GM19463 (cell line): ENCODE measurements around the gene SLC30A7.
"Not testable (repeated sequence)": the region's sequence is repeated elsewhere in the genome, so short reads cannot be mapped to it uniquely, and the experiment has no call there.

ENCODE experiments used
- ATAC-seq: cut with Tn5 transposase; IDR thresholded peaks from one replicate; pipeline ENCODE4 v1.9.1; 2021; ENCODE audit warnings: mild to moderate bottlenecking, moderate library complexity; ENCODE audit not compliant: unreplicated experiment

Gene SLC30A7

DNA sequence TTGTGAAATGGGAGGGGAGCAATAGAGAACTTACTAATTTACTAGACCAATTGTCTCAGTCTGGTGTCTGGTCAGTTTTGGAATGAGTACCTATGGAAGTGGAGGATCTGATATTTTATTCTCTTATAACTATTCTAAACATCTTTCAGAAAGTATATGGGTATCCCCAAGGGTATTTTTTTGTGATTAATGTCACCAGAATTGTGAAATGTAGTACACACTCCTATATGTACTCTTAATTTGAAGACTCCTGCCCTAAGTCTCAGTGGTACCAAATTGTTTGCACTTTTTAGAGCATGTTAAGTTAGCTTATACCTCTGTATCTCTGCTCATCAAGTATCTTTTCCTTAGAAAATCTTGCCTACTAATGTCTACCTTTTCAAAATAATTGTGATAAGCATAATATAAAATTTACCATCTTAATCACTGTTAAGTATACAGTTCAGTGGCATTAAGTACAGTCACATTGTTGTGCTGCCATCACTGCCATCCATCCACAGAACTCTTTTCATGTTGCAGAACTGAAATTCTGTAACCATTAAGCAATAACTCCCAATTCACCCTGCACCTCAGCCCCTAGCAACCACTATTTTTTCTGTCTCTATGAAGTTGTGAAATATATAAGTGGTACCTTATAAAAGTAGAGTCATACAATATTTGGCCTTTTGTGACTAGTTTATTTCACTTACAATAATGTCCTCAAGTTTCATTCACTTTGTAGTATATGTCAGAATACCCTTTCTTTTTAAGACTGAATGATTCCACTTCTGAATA lies 40.5 kb downstream of the SLC30A7 start:
- ATAC-seq: no peak

DNA sequence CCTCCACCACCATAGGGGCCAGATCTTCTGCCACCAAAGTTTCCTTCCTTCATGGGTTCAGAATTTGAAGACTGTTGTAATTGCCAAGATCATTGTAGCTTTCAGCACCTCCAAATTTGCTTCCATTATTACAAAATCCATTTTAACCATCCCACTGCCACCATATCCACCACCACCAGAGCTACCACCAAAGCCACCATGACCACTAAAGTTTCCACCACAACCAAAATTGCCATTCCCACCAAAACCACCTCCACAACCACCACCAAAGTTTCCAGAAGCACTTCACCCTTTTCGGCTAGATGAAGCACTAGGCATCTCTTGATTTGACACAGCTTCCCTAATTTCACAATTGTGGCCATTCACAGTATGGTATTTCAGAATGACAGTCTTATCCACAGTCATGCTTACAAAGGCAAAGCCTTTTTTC lies 45.2 kb downstream of the SLC30A7 start:
- peak; percentile 77 for ATAC-seq

DNA sequence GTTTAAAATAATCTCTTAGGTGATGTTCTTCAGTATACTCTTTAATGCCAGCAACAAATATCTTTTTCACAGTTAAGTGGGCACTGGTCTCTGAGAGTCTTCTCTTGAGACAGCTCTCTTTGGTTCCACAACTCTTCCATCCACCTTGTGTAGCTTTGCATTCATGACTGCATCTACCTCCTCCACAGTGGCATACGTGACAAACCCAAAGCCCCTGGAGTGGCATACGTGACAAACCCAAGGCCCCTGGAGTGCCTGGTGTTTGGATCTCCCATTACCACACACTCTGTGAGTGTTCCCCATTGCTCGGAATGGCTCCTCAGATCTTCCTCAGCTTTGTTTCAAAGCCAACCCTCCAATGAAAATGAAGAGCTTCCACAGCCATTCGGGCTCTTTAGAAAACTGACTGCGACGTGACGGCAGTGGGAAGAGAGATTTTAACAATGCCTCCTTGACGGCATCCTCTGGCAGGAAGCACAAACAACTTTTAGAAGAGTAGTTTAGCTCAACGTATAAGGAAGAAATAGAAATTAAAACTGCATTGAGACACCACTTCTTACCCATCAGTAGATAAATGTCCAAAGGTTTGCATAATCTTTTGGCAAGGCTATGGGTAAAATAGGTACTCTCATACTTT lies 45.8 kb downstream of the SLC30A7 start:
- peak; percentile 12 for ATAC-seq

DNA sequence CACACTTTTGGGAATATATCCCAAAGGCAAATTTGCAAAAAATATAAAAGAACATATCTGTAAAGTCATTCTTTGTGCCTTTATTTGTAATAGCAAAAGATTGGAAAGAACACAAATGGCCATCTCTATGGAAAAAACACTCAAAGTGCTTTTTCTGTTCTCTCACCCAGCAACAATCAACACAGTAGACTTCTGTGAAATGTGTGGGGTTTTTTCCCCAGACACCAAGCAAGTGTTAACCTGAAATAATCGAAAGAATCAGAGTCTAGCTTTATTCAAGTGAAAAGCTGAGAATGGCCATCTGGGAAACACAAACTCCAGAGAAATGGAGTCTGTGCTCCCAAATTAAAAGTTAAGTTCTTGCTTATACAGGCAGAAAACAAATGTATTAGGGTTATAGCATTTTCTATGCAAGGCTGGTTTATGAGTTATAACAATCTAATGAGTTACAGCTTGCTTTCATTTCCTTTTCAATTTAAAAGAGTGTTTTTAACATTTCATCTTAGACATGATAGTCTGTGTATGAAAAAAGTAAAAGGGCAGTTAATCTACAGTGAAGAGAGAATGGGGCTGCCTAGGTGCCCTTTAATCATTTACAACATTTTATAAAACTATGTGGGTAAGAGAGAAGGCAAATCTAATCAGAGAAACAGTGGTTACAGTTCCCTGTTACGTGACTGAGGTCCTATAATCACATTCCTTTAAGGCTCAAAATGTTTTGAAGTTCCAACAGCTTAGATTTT lies 46.6 kb downstream of the SLC30A7 start:
- ATAC-seq: no peak

DNA sequence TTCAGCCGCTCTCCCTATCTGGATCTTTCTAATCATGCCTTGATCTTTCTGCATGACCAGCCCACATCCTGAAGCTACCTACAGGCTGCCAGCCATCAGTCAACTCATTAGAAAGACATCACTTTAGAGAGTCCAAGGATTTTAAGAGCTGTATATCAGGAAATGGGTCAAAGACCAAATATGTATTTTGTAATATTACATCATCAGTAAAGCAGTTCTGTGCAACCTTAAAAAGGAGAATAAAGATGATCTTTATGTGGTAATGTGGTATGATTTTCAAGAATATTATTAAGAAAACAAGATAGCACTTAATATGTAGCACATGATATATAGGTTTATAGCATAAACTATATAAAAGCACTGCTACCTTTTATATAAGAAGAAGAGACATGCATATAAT lies 47.6 kb downstream of the SLC30A7 start:
- no peak for ATAC-seq

DNA sequence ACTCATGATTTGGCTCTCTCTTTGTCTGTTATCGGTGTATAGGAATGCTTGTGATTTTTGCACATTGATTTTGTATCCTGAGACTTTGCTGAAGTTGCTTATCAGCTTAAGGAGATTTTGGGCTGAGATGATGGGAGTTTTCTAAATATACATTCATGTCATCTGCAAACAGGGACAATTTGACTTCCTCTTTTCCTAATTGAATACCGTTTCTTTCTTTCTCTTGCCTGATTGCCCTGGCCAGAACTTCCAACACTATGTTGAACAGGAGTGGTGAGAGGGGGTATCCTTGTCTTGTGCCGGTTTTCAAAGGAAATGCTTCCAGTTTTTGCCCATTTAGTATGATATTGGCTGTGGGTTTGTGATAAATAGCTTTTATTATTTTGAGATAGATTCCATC lies 50.2 kb downstream of the SLC30A7 start:
- ATAC-seq: not testable (repeated sequence)

DNA sequence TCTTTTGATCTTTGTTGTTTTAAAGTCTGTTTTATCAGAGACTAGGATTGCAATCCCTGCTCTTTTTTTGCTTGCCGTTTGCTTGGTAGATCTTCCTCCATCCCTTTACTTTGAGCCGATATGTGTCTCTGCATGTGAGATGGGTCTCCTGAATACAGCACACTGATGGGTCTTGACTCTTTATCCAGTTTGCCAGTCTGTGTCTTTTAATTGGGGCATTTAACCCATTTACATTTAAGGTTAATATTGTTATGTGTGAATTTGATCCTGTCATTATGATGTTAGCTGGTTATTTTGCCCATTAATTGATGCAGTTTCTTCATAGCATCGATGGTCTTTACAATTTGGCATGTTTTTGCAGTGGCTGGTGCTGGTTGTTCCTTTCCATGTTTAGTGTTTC lies 51.9 kb downstream of the SLC30A7 start:
- not testable (repeated sequence) for ATAC-seq

DNA sequence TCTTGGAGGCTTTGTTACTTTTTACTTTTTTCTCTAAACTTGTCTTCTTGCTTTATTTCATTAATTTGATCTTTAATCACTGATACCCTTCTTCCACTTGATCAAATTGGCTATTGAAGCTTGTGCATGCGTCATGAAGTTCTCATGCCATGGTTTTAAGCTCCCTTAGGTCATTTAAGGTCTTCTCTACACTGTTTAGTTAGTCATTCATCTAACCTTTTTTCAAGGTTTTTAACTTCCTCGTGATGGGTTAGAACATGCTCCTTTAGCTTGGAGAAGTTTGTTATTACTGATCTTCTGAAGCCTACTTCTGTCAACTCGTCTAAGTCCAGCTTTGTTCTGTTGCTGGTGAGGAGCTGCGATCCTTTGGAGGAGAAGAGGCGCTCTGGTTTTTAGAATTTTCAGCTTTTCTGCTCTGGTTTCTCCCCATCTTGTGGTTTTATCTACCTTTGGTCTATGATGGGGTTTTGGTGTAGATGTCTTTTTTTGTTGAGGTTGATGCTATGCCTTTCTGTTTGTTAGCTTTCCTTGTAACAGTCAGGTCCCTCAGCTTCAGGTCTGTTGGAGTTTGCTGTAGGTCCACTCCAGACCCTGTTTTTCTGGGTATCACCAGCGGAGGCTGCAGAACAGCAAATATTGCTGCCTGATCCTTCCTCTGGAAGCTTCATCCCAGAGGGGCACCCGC lies 53.0 kb downstream of the SLC30A7 start:
- not testable (repeated sequence) for ATAC-seq

DNA sequence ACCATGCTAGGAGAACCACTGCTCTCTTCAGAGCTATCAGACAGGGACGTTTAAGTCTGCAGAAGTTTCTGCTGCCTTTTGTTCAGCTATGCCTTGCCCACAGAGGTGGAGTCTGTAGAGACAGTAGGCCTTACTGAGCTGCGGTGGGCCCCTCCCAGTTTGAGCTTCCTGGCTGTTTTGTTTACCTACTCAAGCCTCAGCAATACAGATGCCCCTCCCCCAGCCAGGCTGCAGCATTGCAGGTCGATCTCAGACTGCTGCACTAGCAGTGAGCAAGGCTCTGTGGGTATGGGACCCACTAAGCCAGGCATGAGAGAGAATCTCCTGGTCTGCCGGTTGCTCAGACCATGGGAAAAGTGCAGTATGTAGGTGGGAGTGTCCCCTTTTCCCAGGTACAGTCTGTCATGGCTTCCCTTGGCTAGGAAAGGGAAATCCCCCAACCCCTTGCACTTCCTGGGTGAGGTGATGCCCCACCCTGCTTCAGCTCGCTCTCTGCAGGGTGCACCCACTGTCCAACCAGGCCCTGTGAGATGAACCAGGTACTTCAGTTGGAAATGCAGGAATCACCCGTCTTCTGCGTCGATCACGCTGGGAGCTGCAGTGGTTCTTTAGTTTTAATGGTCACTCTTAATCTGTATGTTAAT lies 53.7 kb downstream of the SLC30A7 start:
- ATAC-seq: peak; percentile 81

DNA sequence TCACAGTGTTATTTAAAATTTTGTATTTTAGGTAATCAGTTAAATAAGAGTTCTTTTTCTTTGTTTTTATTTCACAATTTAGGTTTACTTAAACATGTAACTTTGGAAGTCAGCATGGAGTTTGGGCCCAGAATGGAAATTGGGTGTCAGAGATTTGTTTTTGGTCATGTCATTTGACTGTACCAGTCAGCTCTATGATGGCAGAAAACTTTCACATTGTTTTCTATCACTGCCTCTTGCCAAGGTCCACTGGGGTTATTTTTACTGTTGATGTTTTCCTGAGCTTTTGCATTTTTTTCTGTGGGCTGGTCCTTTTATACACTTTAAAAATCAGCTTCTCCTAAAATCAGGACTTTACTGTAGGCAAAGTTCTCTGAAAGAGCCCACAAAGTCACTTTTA lies 54.4 kb downstream of the SLC30A7 start:
- no peak for ATAC-seq

DNA sequence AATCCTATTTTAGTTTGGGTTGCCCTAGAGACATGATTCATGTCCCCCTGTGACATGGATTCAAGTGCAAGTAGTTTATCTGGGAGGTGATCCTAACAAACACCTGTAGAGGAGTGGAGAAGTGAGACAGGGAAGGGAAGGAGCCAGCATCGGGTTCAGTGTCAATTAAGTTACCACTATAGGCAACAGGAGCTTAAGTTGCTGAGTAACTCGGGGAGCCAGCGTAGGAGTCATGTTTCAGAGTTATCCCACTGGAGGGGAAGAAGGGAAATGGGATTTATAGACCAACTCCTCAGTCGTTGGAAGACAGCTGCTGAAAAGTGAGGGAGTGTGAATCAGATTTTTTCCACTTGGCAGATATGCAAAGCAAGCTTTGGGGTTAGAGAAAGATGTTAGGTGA lies 54.9 kb downstream of the SLC30A7 start:
- ATAC-seq: no peak

DNA sequence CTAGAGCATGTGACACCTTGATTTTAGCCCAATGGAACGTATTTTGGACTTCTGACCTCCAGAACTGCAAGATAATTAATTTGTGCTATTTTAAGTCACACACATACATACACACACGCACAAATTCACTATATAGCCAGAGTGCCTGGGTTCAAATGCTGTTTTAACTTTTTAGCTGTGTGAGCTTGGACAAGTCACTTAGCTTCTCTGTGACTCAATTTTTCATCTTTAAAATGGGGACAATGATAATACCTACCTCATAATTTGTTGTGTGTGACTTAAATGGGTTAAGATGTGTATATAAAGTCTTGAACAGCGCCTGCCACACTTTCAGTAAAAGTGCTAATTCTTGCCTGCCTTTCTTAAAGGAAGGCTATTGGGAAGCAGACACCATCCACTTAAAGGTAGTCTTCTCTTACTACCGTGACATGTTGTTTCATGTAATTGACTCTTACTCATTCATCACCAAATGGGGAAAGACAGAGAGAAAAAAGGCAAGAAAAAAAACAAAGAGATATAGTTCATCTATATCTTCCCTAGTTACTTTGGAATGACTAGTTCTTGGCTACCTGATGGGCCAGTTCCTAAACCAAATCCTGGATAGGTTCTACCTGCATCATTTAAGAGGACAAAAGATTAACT lies 56.3 kb downstream of the SLC30A7 start:
- ATAC-seq: no peak

DNA sequence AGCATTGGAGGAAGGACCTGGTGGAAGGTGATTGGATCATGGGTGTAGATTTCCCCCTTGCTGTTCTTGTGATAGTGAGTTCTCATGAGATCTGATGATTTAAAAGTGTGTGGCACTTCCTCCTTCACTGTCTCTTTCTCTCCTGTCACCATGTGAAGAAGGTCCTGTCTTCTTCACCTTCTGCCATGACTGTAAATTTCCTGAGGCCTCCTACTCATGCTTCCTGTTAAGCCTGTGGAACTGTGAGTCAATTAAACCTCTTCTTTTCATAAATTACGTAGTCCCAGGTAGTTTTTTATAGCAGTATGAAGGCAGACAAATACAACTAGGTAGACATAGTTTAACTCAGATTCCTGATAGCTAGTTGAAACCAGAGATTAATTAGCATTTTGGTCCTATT lies 57.1 kb downstream of the SLC30A7 start:
- not testable (repeated sequence) for ATAC-seq

DNA sequence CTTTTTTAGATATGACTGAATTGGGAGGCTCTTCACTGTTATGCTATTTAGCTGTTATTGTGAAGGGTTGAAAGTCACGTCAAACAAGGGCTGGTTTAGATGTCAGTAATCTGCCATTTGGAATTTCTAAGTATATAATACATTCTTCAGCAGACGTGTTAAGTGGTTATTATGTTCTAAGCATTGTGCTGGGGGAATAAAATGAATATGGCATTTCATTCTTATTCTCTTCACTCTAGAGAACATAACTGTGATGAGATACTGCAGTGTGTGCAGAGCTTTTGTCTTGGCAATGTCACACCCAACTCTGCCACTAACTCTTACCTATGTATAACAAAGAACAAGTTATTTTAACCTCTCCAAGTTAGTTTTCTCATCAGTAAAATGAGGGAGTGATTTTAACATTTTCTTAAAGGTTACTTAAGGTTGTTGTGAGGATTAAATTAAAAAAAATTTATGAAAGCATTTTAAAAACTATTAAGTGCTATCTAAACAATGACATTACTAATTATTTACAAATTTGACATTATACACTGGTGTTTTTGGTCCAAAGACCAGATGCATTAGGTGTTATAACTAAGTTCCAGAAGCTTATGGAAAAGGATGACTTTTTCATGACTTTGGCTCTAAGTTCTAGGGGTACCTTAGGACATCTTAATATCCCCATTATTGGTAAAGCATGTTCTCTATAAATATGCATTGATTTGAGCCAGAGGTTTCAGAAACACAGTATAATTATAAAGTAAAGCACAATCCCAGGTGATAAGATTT lies 58.3 kb downstream of the SLC30A7 start:
- no peak for ATAC-seq

DNA sequence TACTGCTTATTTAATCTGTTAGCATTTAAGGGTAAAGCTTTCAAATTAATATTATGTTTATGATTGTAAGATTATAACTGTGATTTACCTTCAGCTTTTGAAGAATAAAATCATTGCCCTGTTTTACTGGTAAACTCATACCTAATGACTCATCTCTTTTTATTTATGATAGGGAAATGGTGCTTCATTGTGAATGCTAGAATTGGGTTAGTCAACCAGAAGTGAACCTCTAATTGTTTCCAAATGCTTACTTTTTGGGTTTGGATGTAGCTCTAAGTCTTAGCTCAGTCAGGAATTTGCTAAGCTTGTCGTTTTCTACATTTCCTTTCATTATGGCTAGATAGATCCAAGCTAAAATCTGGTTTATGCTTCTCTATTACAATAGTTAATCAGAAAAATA lies 59.4 kb downstream of the SLC30A7 start:
- no peak for ATAC-seq

DNA sequence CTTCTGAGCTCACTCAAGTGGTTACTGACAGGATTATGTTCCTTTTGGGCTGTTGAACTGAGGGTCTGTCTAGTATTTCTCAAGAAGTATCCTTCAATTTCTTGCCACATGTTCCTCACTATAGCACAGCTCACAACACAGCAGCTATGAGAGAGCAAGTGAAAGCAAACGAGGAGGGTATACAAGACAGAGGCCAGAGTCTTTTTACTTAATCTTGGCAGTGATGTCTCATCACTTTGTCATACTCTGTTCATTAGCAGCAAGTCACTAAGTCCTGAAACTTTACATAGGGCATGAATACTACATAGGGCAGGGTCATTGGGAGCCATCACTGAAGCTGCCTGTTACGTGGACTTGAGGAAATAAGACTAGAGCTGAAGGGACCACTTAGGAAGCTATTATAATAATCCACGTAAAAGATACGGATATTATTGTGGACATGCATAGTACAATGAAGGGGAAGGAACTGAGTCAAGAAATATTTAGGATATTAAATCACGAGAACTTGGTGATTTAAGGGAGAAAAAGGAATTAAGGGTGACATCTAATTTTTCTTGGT lies 63.7 kb downstream of the SLC30A7 start:
- ATAC-seq: no peak

DNA sequence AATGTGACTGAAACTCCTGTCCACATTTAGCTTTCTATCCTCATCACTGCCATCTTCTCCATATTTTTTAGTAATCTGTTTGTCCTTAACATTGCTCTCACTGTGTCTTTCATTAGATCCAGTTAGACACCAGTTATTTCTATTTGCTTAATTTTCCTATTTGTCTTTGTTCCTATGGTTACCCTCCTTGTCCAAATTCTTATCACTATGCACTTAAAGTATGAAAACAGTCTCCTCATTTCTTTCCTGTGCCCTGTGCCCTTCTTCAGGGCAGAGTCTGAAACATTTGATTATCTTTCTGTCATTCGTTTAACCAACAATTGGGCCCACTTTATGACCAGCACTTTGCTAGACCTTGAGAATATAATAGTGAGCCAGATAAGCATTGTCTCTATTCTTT lies 64.2 kb downstream of the SLC30A7 start:
- no peak for ATAC-seq

DNA sequence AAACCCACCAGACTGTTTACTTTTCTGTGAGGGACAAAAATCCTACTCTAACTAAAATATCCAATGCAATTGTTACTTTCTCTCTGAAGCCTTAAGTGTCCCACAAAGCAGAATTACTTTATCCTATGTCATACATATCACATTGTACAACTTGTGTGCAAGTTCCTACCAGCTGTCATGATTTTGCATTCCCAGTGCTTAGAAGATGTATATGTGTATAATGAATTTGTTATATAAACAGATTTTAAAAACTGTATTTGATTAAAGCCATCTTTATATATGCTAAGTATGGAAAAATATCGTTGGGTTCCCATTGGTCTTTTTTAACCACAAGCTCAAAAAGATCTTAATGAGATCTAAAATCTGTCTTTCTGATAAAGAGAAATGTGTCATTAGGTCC lies 72.7 kb downstream of the SLC30A7 start:
- ATAC-seq: no peak

DNA sequence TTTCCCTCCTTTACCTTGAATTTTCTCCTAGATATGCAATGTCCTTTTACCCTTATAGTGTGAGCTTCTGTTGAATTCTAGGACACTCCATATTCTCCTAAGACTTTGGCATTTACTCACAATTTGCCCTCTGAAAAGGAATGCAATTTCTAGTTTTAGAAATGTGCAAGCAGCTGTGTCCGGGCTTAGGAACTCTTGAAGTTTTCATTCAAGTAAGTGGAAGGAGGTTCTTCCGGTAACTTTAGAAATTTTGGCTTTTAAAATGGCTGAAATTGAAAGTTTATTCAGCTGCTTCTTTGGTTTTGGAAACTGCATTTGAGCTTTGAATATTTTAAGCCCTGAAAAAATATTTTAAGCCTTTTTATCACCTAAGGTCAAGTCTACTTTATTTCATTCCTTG lies 73.4 kb downstream of the SLC30A7 start:
- ATAC-seq: no peak
